RWPE2 (cell line): ENCODE measurements around the gene DNAJB12.

ENCODE experiments used
- ATAC-seq: fragments of 200-7000 bp; cut with Tn5 transposase; 3 replicates; pipeline ENCODE4 v1.9.1; 2021; ENCODE audit warnings: low read depth
- DNase-seq: peaks from one replicate; pipeline ENCODE4 v3.0.0-alpha.2; 2020; ENCODE audit warnings: low spot score
- H3K27ac ChIP-seq: fragments of 450-650 bp; 2 replicates; pipeline ENCODE4 v1.5.1; 2017; ENCODE audit warnings: mild to moderate bottlenecking; ENCODE audit not compliant: poor library complexity, severe bottlenecking
- H3K27me3 ChIP-seq: fragments of 250-450 bp; sonication (Bioruptor Pico); 2 replicates; pipeline ENCODE4 v1.5.1; 2021; ENCODE audit warnings: mild to moderate bottlenecking, moderate library complexity; ENCODE audit not compliant: insufficient read depth, poor library complexity, severe bottlenecking
- H3K36me3 ChIP-seq: fragments of 250-450 bp; sonication (Bioruptor Pico); 2 replicates; pipeline ENCODE4 v1.5.1; 2020; ENCODE audit warnings: low read depth, mild to moderate bottlenecking, moderate library complexity
- H3K4me1 ChIP-seq: fragments of 250-450 bp; sonication (Bioruptor Pico); 2 replicates; pipeline ENCODE4 v1.5.1; 2021; ENCODE audit warnings: mild to moderate bottlenecking, moderate library complexity; ENCODE audit not compliant: insufficient read depth, poor library complexity, severe bottlenecking
- H3K4me3 ChIP-seq: fragments of 250-450 bp; sonication (Bioruptor Pico); 2 replicates; pipeline ENCODE4 v1.5.1; 2021; ENCODE audit warnings: mild to moderate bottlenecking, moderate library complexity; ENCODE audit not compliant: severe bottlenecking
- H3K9me3 ChIP-seq: fragments of 250-450 bp; sonication (Bioruptor Pico); 2 replicates; pipeline ENCODE4 v1.5.1; 2021; ENCODE audit warnings: mild to moderate bottlenecking, moderate library complexity; ENCODE audit not compliant: severe bottlenecking
- TF ChIP-seq, protein P1 (sequence below): fragments of 450-650 bp; IDR thresholded peaks from one replicate; pipeline ENCODE4 v1.5.1; 2017; ENCODE audit warnings: mild to moderate bottlenecking, moderate library complexity; ENCODE audit not compliant: poor library complexity, severe bottlenecking

Gene DNAJB12

DNA sequence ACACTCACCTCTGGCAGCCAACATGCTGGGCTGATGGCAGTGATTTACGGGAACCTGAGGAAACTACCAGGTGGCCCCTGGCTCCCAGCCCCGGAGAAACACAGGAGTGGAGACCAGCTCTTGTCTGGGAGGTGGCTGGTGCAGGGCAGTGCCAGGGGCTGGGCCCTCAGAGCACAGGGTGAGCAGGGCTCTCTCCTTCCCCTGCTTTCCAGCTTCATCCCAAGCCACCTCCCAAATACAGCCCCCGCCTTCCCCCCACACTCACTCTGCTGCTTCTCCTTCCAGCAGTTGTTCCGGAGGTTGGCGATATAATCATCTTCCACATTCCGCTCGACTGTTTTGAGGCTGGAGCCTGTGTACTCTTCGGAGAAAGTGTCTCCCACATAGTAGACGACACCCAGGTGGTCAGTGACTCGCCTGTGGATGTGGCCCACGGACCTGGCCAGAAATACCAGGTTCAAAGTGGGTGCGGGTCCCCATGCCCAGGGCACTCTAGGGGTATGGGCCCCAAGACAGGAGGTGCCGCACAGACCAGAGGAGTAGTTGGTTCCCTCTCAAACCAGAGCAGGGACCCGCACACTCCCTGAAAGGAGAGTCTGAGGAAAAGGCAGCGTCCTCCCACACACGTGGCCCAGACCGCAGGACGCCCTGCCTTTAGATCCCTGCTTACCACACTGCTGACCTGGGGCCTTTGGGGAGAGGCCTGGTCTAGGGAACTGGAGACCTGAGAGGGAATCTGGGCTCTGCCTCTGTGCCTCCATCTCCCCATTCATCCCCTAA lies 18.3 kb downstream of the DNAJB12 start:
- Histone ChIP-seq H3K9me3 (no peaks in the 10 kb centered on the region), H3K27me3 (no peaks in the 10 kb centered on the region), H3K4me1 (peaks cover 38% of the 10 kb centered on the region), H3K36me3 (peaks cover 37% of the 10 kb centered on the region), H3K27ac (peak overlapping the region; percentile 99), H3K4me3 (no peak overlapping the region)
- TF ChIP-seq, protein P1, sequence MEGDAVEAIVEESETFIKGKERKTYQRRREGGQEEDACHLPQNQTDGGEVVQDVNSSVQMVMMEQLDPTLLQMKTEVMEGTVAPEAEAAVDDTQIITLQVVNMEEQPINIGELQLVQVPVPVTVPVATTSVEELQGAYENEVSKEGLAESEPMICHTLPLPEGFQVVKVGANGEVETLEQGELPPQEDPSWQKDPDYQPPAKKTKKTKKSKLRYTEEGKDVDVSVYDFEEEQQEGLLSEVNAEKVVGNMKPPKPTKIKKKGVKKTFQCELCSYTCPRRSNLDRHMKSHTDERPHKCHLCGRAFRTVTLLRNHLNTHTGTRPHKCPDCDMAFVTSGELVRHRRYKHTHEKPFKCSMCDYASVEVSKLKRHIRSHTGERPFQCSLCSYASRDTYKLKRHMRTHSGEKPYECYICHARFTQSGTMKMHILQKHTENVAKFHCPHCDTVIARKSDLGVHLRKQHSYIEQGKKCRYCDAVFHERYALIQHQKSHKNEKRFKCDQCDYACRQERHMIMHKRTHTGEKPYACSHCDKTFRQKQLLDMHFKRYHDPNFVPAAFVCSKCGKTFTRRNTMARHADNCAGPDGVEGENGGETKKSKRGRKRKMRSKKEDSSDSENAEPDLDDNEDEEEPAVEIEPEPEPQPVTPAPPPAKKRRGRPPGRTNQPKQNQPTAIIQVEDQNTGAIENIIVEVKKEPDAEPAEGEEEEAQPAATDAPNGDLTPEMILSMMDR: no peak
- ATAC-seq: no peak
- no peak for DNase-seq

DNA sequence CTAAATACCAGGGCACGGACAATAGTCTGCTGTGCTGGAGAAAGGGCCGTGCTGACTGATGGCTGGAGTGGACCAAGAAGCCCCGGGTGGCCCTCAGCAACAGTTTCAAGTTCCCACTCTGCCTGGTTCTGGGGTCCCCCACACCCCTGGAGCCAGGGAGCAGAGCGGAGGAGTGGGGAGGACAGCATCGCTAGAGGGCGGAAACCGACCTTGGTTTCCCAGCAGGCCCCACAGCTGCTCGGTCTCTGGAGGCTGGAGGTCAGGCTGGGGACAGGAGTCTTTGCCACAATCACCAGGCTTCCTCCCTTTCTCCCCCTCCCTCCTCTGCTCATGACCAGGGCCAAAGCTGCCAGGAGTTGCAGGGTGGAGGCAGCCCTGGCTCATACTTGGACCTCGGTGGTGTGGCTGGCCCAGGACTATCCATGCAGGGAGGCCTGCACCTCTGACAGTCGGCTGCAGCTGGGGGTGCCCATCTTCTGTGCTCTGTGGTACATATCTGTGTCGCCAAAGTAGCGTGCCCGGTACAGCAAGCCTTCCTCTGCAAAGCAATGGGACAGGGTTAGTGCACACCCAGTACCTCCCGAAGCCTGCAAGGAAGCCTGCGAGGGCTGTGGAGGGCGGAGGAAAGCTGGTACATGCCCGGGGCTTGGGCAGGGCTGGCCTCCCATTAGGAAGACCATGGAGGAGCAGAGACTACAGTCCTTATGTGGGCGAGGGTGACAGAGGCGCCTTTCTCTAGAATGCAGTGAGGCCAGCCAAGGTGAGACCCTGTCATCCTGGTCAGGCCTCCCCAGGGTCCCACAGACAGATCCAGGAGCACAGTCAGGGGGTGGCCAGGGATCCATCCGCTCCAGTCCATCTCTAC lies 19.1 kb downstream of the DNAJB12 start:
- Histone ChIP-seq H3K27ac (peak overlapping the region; percentile 99), H3K4me3 (no peak overlapping the region), H3K27me3 (no peaks in the 10 kb centered on the region), H3K36me3 (peaks cover 29% of the 10 kb centered on the region), H3K9me3 (no peaks in the 10 kb centered on the region), H3K4me1 (peaks cover 43% of the 10 kb centered on the region)
- DNase-seq: no peak
- TF ChIP-seq, protein P1: no peak
- no peak for ATAC-seq

DNA sequence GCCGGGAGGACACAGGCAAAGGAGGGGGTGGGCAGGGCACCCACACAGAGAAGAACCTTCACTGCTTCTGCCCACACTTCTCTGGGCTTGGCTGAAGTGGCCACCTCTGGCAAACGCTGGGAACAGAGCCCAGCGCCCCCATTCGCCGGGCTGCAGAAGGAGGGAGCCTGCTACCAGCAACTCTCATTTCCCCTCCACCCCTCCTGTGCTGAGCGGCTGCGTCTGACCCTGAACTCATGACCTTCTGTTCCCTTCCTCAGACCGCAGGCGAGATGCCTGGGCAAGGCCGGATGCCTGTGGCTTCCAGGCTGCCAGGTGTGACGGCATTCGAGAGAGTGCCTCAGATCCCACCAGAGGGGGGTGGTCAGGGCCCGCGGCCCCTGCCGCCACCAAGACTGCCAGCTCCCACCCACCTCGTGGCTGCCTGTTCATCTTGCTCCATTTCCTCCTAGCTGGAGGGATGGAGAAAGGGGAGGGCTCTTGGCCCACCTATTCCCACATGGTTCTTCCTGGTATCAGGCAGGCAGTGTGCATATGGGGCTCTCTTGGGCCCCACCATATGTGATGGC lies 19.8 kb downstream of the DNAJB12 start:
- Histone ChIP-seq H3K4me3 (no peak overlapping the region), H3K4me1 (peaks cover 49% of the 10 kb centered on the region), H3K27ac (peak overlapping the region; percentile 99), H3K9me3 (no peaks in the 10 kb centered on the region), H3K27me3 (no peaks in the 10 kb centered on the region), H3K36me3 (peaks cover 21% of the 10 kb centered on the region)
- DNase-seq (peak; percentile 94), ATAC-seq (peak; percentile 59)
- TF ChIP-seq, protein P1: peak; percentile 57

DNA sequence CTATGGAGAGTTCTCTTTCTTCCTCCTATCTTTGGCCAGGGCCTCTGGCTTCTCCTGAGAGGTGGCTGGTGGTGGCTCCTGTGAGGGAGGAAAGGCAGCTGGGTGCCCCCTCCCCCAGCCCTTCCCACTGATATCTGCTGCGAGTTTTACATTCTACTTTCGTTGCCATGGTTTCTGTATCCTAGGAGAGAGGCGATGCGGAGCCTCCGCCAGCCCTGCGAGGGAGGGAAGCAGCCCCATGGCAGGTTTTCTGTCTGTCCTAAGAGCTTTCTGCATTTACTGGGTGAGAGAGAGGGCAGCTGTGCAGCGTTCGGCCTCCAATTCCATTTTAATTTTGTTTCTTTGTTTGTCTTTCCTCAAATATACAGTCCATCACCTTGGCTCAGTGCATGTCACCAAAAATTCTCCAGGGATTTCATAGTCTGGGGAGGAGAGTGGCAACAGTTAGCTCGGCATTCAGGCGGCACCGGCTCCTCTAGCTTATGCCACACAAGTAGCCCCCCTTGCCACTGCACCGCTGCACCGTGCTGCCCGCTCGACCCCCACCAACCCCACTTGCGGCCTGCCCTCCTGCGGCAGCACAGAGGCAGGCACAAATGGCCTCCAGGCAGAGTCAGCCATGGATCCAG lies 20.4 kb downstream of the DNAJB12 start:
- Histone ChIP-seq H3K4me1 (peaks cover 49% of the 10 kb centered on the region), H3K36me3 (peaks cover 18% of the 10 kb centered on the region), H3K4me3 (no peak overlapping the region), H3K9me3 (no peaks in the 10 kb centered on the region), H3K27me3 (no peaks in the 10 kb centered on the region), H3K27ac (peak overlapping the region; percentile 99)
- DNase-seq (no peak), ATAC-seq (no peak)
- TF ChIP-seq, protein P1: no peak
